Measurements from ENCODE around the gene TRABD2A. TPM values are rescaled to one million over a fixed set of nuclear protein-coding genes. Genes with fewer than 3 reads are reported as not detected.

The TRABD2A gene
- polyA plus RNA-seq, 12 donors = 0.14 to 8.0 (median 0.47) TPM; not detected in 1

- DNase-seq = no peak
Measured at GRCh38 chr2:84827978-84828575, 52.8 kb downstream of the TRABD2A start.

DNA sequence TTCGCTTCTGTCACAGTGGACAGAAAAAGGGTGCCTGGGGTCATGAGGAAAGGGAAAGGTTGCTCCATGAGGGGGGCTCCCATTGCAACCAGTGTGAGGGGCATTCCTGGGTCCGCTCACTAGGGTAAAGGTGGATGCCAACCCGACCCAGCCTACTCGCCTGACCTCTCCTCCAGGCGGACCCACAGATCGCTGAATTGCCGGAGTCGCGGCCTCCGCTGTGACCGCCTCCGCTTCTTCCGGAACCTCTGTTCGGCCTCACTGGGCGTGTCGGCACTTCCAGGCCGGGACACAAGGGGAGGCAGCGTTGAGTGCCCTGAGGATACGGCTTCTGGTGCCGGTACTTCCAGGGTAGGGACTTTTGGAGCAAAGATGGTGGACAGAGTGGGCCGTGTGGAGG is 57.1 kb downstream of the TRABD2A start:
- DNase-seq = no peak

- DNase-seq = no peak
Measured at GRCh38 chr2:84823229-84823628, 57.7 kb downstream of the TRABD2A start.

DNA sequence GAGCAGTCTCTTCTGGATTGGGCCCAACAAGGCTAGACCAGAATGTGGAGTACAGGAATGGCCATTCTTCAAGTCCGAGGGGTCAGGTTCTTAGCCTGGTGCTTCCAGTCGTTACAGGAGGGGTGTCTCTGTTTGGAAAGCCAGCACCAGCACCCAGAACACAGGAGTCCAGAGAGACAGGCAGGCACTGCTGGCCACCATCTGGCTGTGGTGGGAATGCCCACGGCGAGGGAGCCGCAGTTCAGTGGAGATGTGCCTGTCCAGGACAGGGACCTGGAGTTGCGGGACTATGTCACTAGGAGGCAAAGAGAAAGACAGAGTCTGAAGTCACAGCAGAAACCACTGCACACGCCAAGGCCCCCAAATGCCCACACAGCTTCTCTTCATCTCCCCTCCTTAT is 59.1 kb downstream of the TRABD2A start:
- DNase-seq = no peak

GRCh38 chr2:84817239-84817655 is 63.6 kb downstream of the TRABD2A start:
- no peak for DNase-seq

DNA sequence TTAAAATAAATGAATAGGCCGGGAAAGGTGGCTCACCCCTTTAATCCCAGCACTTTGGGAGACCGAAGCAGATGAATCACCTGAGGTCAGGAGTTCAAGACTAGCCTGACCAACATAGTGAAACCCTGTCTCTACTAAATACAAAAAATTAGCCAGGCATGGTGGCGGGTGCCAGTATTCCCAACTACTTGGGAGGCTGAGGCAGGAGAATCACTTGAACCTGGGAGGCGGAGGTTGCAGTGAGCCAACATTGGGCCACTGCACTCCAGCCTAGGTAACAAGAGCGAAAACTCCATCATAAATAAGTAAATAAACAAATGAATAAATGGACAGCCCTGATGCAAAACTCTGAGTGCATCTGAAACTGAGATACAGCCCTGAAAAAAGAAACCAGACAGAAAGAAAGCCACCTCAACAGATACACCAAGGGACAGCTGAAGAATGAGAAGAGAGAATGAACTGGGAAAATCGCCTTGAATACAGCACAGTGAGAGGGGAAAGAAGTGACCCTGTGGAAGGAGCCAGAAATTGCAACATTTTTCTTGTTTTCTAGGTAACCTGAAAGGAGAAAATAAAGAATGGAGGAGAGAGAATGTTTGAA is 64.4 kb downstream of the TRABD2A start:
- DNase-seq = no peak

DNA sequence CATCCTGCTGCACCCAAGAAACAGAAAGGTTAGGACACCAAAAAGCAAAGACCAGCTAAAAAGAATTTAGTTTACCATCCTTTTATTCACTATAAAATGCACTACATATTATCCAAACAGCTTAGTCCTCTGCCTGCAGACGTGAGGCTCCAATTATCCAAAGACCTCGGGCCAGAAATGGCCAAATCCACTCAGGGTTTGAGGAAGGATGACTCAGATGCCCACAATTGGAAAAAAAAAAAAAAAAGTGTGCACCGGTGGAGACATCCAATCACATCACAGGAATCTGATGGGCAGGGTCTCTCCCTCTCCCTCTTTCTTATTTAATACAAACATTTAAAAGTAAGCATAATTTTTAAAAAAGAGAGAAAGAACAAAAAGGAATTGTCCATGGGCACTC is 65.7 kb downstream of the TRABD2A start:
- no peak for DNase-seq

DNA sequence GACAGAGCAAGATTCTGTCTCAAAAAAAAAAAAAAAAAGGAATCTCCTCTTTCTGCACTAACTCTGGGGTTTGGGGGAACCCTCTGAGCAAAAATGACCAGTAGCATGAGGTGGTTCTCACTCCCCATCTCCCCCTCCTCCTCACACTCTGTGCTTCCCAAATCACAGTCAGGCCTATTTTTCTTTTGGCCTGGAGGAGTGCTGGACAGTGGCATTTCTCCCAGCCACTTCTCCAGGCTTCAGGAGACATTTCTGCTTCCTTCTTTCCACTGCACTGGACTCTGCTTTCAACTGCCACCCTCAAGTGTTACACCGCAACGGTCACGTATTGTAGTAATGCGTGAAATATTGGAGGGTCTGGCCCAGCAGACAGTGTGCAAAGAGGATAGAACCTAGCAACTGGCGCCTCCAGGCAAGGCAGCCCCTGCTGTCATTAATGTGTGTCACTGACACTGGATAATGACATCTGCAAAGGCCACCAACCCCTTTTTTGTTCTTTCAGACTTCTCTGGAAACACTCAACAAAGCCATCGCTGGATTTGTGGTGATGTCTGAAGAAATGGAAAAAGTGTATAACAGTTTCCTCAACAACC is 68.9 kb downstream of the TRABD2A start:
- no peak for DNase-seq

- DNase-seq = no peak
Measured at GRCh38 chr2:84808279-84808678, 72.6 kb downstream of the TRABD2A start.

DNA sequence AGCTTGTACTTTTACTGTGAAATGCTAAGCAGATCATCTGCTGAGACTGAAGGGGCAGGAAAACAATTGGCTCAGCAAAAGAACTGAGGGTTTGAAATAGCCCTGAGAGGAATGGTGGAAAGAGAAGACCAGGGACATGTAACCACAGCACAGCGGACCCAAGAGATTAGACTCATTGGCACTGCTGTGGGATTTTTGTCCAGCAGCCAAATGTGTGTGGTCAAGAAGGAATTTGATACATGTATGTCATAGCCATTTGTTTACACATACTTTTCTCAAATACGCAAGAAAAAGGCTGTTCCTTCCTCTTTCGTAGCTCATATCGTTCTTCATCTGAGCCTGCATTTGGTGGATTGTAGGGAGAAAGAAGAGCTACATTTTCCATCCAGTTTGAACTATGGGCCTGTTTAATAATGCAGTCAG is 73.8 kb downstream of the TRABD2A start:
- DNase-seq = no peak

GRCh38 chr2:84805250-84805958 is 75.5 kb downstream of the TRABD2A start:
- DNase-seq = no peak

DNA sequence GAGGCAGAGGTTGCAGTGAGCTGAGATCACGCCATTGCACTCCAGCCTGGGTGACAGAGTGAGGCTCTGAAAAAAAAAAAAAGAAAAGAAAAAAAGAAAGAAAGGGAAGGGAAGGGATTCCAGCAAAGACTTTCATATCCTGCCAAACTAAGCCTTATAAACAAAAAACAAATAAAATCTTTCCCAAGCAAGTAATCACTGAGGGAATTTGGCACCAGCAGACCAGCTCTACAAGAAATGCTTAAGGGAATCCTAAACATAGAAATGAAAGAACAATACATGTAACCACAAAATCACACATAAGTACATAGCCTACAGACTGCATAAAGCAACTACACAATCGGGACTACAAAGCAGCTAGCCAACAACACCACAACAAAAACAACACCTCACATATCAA is 79.1 kb downstream of the TRABD2A start:
- no peak for DNase-seq

DNA sequence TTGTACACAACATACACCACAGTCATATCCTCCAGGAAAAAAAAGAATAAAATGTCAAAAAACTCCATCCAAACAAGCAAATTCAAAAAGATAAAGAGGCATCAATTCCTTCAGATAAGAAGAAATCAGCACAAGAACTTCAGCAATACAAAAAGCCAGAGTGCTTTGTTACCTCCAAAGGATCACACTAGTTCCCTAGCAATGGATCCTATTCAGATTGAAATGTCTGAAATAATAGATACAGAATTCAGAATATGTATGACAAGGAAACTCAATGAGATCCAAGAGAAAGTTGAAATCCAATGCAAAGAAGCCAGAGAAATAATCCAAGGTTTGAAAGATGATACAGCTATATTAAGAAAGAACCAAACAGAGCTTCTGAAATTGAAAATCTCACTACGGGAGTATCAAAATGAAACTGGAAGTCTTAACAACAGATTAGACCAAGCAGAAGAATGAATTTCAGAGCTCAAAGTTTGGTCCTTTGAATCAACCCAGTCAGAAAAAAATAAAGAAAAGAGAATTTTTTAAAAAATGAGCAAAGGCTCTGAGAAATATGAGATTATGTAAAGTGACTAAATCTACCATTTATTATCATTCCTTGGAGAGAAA is 80.6 kb downstream of the TRABD2A start:
- DNase-seq = no peak

DNA sequence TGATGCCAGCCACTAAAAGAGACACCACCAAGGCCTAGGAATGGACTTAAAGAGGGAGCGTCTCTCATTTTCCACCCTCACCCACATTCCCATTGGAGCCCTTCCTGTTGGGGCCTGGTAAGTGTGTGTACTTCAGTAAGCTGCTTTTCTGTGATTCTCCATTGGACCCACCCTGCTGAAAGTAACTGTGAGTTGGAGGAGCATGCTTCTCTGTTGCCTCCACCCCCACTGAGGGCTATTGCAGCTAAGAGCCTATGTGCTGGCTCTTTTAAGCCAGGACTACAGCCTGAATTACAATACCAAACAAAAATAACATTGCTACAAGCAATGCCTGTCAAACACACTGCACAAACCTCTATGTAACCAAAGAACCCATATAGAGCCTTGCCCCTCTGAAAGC is 81.1 kb downstream of the TRABD2A start:
- no peak for DNase-seq

DNA sequence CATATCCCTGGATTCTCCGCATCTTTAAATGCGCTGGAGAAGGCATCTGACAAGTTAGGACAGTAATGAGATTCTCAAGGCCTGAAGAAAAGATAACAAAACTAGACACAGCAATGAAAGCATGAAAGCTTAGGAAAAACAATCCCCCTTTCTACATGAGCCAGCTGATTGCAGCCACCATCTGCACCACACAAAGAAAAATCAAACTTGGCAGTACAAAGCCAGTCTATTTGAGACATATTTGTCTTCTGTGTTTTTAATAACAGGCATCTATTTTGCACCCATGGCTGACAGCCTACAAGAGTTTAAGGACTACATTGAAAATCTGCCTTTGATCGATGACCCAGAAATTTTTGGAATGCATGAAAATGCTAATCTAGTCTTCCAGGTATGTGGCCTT is 83.6 kb downstream of the TRABD2A start:
- DNase-seq = no peak

GRCh38 chr2:84796798-84797197 is 84.1 kb downstream of the TRABD2A start:
- no peak for DNase-seq

DNA sequence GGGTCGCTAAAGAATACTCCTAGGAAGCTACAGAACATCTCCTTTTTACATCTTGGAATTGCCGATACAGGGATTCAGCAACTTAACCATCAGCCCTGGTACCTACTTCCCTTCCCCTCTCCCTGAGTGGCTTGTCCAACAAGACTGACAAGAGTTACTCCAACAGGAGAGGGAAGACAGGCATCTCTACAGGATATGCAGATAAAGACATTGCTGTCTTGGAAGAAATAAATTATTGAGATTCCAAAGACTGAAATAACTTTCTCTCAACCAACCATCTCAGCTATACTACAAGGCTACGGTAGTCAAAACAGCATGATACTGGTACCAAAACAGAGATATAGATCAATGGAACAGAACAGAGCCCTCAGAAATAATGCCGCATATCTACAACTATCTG is 87.2 kb downstream of the TRABD2A start:
- no peak for DNase-seq

DNA sequence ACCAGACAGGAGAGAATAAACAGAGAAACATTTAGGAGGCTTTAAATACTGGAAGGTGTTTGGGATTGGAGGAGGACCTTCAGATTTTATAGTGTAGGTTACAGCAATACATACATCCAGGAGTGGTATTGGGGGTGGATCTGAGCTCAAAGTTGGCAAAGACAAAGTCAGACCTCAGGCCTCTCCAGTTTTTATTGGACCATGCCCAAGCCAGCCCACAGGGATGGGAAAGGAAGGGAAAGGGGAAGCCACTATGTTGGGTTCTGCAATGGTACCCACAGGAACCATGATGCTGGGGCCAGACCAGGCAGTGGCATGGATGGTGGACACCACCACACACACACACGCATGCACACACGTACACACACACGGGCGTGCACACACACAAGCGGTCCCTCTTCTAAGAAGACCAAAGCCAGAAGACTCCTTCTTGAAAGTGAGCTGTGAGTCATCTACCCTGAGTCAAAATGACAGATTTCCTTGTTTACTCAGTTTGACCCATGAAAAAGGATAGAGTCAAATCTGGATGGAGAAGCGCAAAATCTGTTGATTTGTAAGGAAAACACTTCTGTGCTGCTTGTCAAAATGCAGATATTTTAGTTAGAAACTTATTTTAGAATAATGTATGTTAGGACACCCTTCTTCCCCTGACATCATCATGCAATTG is 87.9 kb downstream of the TRABD2A start:
- no peak for DNase-seq

GRCh38 chr2:84788498-84788897 is 92.4 kb downstream of the TRABD2A start:
- no peak for DNase-seq

- DNase-seq = no peak
Measured at GRCh38 chr2:84788027-84788426, 92.9 kb downstream of the TRABD2A start.

GRCh38 chr2:84786601-84787000 is 94.3 kb downstream of the TRABD2A start:
- DNase-seq = no peak

DNA sequence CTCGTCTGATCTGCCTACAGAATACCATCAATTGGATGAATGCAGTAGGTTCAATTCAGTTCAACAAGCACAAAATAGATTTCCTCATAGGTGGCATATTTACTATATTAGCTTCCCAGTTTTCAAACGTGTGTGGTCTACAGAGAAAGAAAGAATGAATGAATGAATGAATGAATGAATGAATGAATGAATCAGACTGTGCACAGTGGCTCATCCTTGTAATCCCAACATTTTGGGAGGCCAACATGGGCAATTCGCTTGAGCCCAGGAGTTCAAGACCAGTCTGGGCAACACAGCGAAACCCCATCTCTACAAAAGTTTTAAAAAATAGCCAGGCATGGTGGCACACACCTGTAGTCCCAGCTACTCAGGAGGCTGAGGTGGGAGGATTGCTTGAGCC is 94.9 kb downstream of the TRABD2A start:
- DNase-seq = no peak
